HepG2 (cell line): ENCODE data around the gene ATF3.

Source experiments
- FOSL2 ChIP-seq: sonication (generic); formaldehyde crosslinking; IDR thresholded peaks from 2 replicates; pipeline ENCODE4 v1.4.0; 2020; ENCODE audit warnings: missing genetic modification reagents
- IRF2 ChIP-seq: IDR thresholded peaks from 2 replicates; pipeline ENCODE4 v1.6.1; 2018; ENCODE audit warnings: missing genetic modification reagents, missing compliant biosample characterization
- RELA ChIP-seq: sonication (generic); formaldehyde crosslinking; IDR thresholded peaks from 2 replicates; pipeline ENCODE4 v1.4.0; 2020; ENCODE audit warnings: missing genetic modification reagents
- ZNF446 ChIP-seq: sonication (generic); formaldehyde crosslinking; IDR thresholded peaks from 2 replicates; pipeline ENCODE4 v1.5.0; 2020; ENCODE audit warnings: mild to moderate bottlenecking, missing genetic modification reagents

GRCh38 chr1:212668477-212668876 lies 59.9 kb downstream of the ATF3 start:
- TF ChIP-seq IRF2 (CRISPR knock-in tag), result no peak
- TF ChIP-seq FOSL2 (CRISPR knock-in tag), result no peak
- no peak for TF ChIP-seq ZNF446 (CRISPR knock-in tag)
- TF ChIP-seq RELA, result no peak
